Measurements from ENCODE around the gene TFRC. TPM values are rescaled to one million over a fixed set of nuclear protein-coding genes. Genes with fewer than 3 reads are reported as not detected.
A peak's percentile ranks its signal among the peaks of the same experiment; 100 is the strongest.
"Not testable (repeated sequence)": the region's sequence is repeated elsewhere in the genome, so short reads cannot be mapped to it uniquely, and the experiment has no call there.

Gene TFRC
- total RNA-seq, 1 donor from 2014 or later: 140 TPM

GRCh38 chr3:196093317-196094111 lies 11.6 kb upstream of the TFRC start:
- Mint-ChIP-seq H3K36me3 (no peaks in the 10 kb centered on the region), H3K27me3 (peaks cover 4% of the 10 kb centered on the region), H3K4me3 (no peak overlapping the region), H3K27ac (no peak overlapping the region), H3K9me3 (no peaks in the 10 kb centered on the region), H3K4me1 (ENCODE audit: unreplicated experiment) (no peaks in the 10 kb centered on the region)
- no peak for DNase-seq (ENCODE audit: extremely low spot score, unreplicated experiment)
- TF ChIP-seq CTCF (conservative IDR thresholded peaks at IDR 0.05): no peak

- H3K9me3 Mint-ChIP-seq: no peaks in the 10 kb centered on the region
- DNase-seq (ENCODE audit: extremely low spot score, unreplicated experiment): no peak
- H3K36me3 Mint-ChIP-seq: no peaks in the 10 kb centered on the region
- no peak overlapping the region for H3K27ac Mint-ChIP-seq
- no peak overlapping the region for H3K4me3 Mint-ChIP-seq
- H3K27me3 Mint-ChIP-seq: peaks cover 2% of the 10 kb centered on the region
- TF ChIP-seq CTCF (conservative IDR thresholded peaks at IDR 0.05): no peak
- H3K4me1 Mint-ChIP-seq (ENCODE audit: unreplicated experiment): no peaks in the 10 kb centered on the region
These were observed 6.0 kb upstream of the TFRC start for GRCh38 chr3:196087906-196088305.

- Mint-ChIP-seq H3K36me3 (no peaks in the 10 kb centered on the region), H3K27me3 (no peaks in the 10 kb centered on the region), H3K27ac (peak overlapping the region; percentile 95), H3K4me1 (ENCODE audit: unreplicated experiment) (peaks cover 8% of the 10 kb centered on the region), H3K9me3 (no peaks in the 10 kb centered on the region), H3K4me3 (peak overlapping the region; percentile 99)
- no peak for DNase-seq (ENCODE audit: extremely low spot score, unreplicated experiment)
- no peak for TF ChIP-seq CTCF (conservative IDR thresholded peaks at IDR 0.05)
These were observed 705 bp upstream of the TFRC start for GRCh38 chr3:196082619-196082971.

- peak; percentile 79 for DNase-seq (ENCODE audit: extremely low spot score, unreplicated experiment)
- H3K27ac Mint-ChIP-seq: peak overlapping the region; percentile 95
- peak overlapping the region; percentile 99 for H3K4me3 Mint-ChIP-seq
- H3K9me3 Mint-ChIP-seq: no peaks in the 10 kb centered on the region
- peaks cover 4% of the 10 kb centered on the region for H3K36me3 Mint-ChIP-seq
- TF ChIP-seq CTCF (conservative IDR thresholded peaks at IDR 0.05): no peak
- H3K4me1 Mint-ChIP-seq (ENCODE audit: unreplicated experiment): peaks cover 8% of the 10 kb centered on the region
- H3K27me3 Mint-ChIP-seq: no peaks in the 10 kb centered on the region
These were observed 672 bp downstream of the TFRC start for GRCh38 chr3:196081002-196081833.

GRCh38 chr3:196080101-196080846 lies 1.6 kb downstream of the TFRC start:
- not testable (repeated sequence) for H3K36me3 Mint-ChIP-seq; H3K9me3 Mint-ChIP-seq; H3K4me1 Mint-ChIP-seq (ENCODE audit: unreplicated experiment); DNase-seq (ENCODE audit: extremely low spot score, unreplicated experiment); H3K27me3 Mint-ChIP-seq
- H3K27ac Mint-ChIP-seq: peak overlapping the region; percentile 95
- H3K4me3 Mint-ChIP-seq: peak overlapping the region; percentile 99
